Endothelial cell (in vitro differentiated cells): ENCODE measurements around the gene GRID1. TPM values are rescaled to one million over a fixed set of nuclear protein-coding genes. Genes with fewer than 3 reads are reported as not detected.
A peak's percentile ranks its signal among the peaks of the same experiment; 100 is the strongest.

ENCODE experiments used
- DNase-seq: peaks from one replicate; pipeline ENCODE4 v3.0.0; 2021; ENCODE audit warnings: low spot score
- H3K27ac Mint-ChIP-seq: one replicate; pipeline ENCODE4 v1.8.0; 2021; ENCODE audit warnings: mixed read lengths, inconsistent platforms; ENCODE audit not compliant: unreplicated experiment
- H3K27me3 Mint-ChIP-seq: one replicate; pipeline ENCODE4 v1.8.0; 2021; ENCODE audit warnings: mild to moderate bottlenecking, moderate library complexity, mixed read lengths, inconsistent platforms; ENCODE audit not compliant: unreplicated experiment
- H3K36me3 Mint-ChIP-seq: one replicate; pipeline ENCODE4 v1.8.0; 2021; ENCODE audit warnings: mild to moderate bottlenecking, low read depth, mixed read lengths, inconsistent platforms; ENCODE audit not compliant: unreplicated experiment
- H3K4me1 Mint-ChIP-seq: one replicate; pipeline ENCODE4 v1.8.0; 2021; ENCODE audit warnings: mild to moderate bottlenecking, mixed read lengths, inconsistent platforms; ENCODE audit not compliant: unreplicated experiment
- H3K4me3 Mint-ChIP-seq: one replicate; pipeline ENCODE4 v1.8.0; 2021; ENCODE audit warnings: mild to moderate bottlenecking, mixed read lengths, inconsistent platforms; ENCODE audit not compliant: unreplicated experiment
- H3K9me3 Mint-ChIP-seq: one replicate; pipeline ENCODE4 v1.8.0; 2021; ENCODE audit warnings: mixed read lengths, inconsistent platforms; ENCODE audit not compliant: unreplicated experiment
- total RNA-seq: library from RNA; stranded (reverse); fragmentation: NEBNext Ultra II Directional; extraction: Animal tissue kit (Norgen Biotek cat#: 25700); gene quantifications from one replicate; pipeline ENCODE4 v1.2.1, GENCODE V29; 2021; ENCODE audit not compliant: unreplicated experiment
- TF ChIP-seq, protein P1 (sequence below): fragments of 200-600 bp; sonication (generic); IDR thresholded peaks from one replicate; pipeline ENCODE4 v1.5.0; 2021; ENCODE audit warnings: antibody characterized with exemption; ENCODE audit not compliant: unreplicated experiment

GRID1 gene
- total RNA-seq, 1 donor from 2014 or later: 0.26 TPM

DNA sequence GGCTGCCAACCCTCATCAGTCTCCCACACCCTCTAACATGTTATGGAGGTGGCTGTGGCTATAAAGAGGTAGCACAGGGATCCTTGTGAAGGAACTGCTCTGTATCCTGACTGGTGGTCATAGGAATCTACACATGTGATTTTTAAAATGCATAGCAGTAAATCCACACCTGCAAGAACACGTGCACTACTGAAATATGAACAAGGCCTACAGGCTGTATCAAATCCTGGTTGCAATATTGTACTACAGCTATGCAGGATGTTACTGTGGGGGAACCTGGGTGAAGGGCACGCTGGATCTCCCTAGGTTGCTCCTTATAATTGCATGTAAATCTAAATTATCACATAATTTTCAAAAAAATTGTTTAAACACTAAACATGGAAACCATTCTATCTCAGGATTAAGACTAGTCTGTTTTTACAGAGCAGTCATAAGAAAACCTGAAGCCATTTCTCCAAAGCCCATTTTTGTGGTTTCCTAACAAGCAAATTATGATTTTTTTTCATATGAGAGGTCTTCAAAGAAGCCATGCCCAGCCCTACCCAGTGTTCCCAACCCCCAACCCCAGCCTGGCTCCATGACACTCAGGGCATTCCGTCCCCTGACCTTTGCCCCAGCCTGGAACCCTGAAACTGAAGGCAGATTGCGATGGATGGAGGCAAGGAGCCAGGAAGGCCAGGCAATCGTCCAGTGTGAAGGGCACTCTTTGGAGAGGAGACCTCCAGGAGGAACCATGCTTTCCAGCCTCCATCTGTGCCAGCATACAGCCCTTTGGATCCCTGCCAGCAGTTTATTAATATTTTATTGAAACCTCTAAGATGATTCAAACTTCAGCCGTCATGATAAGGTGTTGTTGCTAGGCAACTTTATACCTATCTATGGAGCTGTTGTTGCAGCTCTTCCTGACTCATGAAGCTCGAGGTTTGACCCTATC is 161.0 kb downstream of the GRID1 start:
- TF ChIP-seq, protein P1, sequence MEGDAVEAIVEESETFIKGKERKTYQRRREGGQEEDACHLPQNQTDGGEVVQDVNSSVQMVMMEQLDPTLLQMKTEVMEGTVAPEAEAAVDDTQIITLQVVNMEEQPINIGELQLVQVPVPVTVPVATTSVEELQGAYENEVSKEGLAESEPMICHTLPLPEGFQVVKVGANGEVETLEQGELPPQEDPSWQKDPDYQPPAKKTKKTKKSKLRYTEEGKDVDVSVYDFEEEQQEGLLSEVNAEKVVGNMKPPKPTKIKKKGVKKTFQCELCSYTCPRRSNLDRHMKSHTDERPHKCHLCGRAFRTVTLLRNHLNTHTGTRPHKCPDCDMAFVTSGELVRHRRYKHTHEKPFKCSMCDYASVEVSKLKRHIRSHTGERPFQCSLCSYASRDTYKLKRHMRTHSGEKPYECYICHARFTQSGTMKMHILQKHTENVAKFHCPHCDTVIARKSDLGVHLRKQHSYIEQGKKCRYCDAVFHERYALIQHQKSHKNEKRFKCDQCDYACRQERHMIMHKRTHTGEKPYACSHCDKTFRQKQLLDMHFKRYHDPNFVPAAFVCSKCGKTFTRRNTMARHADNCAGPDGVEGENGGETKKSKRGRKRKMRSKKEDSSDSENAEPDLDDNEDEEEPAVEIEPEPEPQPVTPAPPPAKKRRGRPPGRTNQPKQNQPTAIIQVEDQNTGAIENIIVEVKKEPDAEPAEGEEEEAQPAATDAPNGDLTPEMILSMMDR: no peak
- no peak overlapping the region for H3K4me3 Mint-ChIP-seq
- H3K27ac Mint-ChIP-seq: no peak overlapping the region
- no peaks in the 10 kb centered on the region for H3K9me3 Mint-ChIP-seq
- H3K4me1 Mint-ChIP-seq: no peaks in the 10 kb centered on the region
- H3K36me3 Mint-ChIP-seq: no peaks in the 10 kb centered on the region
- no peak for DNase-seq
- peaks cover 2% of the 10 kb centered on the region for H3K27me3 Mint-ChIP-seq

DNA sequence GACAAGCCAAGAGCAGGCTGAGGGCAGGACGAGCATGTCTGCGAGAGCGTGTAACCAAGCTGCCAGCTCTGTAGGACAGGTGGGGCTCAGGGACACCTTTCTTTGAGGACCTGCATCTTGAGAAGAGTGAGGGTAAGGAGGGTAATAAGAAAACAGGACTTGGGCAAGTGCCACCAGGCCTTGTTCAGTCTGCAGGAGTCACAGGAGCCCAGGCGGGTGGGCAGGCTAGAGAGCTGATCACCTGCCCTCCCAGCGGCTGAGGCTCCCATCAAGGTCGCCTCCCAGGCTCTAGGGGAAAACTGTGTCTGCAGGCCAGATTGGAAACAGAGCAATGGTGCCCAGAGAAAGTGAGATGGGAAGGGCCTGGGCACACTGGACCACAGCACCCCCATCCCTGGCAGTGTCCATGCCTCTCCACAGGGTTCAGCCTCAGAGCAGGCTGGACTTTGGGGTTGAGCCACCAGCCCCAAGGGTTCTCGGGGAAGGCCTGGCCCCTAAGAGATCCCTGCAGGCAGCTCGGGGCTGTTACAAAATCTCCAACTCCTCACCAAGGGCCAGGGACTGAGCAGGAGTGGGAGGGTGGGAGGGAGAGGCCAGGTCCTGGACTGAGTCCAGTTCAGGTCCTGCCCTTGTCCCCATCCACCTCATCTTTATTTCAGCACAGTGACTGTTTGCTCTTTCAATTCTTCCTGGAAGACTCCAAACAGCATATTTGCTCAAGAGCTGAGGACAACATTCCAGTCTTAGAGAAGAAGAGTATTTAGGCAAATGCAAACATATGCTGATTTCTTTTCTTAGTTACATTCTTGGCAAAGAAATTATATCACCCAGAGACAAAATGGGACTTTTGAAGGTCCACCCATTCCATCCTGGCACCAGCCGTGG is 161.9 kb downstream of the GRID1 start:
- Mint-ChIP-seq H3K36me3 (no peaks in the 10 kb centered on the region), H3K27me3 (peaks cover 2% of the 10 kb centered on the region)

DNA sequence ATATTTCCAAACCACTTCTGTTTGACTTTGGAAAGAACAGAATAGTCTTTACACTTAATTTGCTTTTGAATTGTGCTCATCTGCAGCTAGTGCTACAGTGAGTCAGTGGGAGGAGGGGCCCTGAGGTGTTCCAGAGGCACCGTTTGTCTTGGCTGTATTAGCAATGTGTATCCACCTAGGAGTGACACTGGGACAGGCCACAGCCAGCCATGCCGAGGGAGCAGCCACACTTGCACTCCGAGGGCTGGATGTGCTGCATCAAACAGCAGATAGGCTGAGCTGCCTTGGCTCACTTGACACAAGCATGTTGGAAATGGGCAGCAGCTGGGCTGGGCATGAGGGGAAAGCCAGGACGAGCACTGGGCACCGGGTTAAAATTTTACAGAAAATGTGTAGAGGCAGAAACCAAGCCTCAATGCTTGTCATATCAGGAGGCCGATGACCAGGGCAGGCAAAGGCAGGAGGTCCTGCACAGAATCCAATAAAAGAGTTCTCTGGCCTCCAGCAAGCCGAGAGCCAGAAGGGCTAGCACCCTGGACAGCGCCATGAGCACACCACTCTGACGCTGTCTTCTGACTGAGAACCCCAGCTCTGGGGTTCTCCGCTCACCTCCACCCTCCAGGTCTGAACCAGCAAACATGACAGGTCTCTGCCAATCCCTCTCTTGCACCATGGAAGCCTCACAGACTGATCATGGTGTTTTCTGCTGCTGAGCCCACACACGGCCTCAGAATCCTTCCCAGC is 163.3 kb downstream of the GRID1 start:
- Mint-ChIP-seq H3K4me1 (no peaks in the 10 kb centered on the region), H3K4me3 (no peak overlapping the region), H3K27me3 (no peaks in the 10 kb centered on the region), H3K9me3 (no peaks in the 10 kb centered on the region), H3K27ac (no peak overlapping the region), H3K36me3 (no peaks in the 10 kb centered on the region)
- TF ChIP-seq, protein P1: no peak
- DNase-seq: peak; percentile 69

More for the DNA sequence above, 161.9 kb downstream of the GRID1 start:
- TF ChIP-seq, protein P1: no peak
- no peaks in the 10 kb centered on the region for H3K4me1 Mint-ChIP-seq
- DNase-seq: no peak
- no peaks in the 10 kb centered on the region for H3K9me3 Mint-ChIP-seq
- no peak overlapping the region for H3K27ac Mint-ChIP-seq
- H3K4me3 Mint-ChIP-seq: no peak overlapping the region

DNA sequence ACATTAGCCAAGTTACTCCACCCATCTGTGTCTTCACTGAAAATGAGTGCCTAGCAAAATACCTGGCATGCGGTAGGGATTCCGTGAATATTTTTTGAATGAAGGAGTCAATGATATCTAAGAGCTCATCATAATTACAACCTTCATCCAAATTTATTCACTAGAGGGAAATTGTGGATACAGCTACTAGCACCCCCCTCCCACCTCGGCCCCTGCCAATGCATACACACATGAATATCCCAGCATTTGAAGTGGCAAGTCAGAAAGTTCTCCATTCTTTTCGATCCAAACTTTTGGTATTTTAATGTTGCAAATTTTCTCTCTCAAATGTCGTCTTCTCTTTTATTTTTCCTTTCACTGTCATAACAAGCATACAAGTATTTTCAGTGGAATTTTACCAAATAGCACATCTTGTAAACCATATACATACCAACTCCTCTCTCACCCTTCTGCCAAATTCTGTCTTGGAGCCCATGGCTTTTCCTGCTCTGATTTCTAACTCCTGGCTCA is 164.3 kb downstream of the GRID1 start:
- no peaks in the 10 kb centered on the region for H3K27me3 Mint-ChIP-seq

More for the DNA sequence above, 164.3 kb downstream of the GRID1 start:
- Mint-ChIP-seq H3K9me3 (no peaks in the 10 kb centered on the region), H3K4me3 (no peak overlapping the region), H3K4me1 (no peaks in the 10 kb centered on the region), H3K36me3 (no peaks in the 10 kb centered on the region), H3K27ac (no peak overlapping the region)
- TF ChIP-seq, protein P1: no peak
- no peak for DNase-seq
